Naive thymus-derived CD8-positive, alpha-beta T cell (primary cell): Measurements from ENCODE around the gene ARMH3. TPM values are rescaled to one million over a fixed set of nuclear protein-coding genes. Genes with fewer than 3 reads are reported as not detected.
A peak's percentile ranks its signal among the peaks of the same experiment; 100 is the strongest.

ENCODE experiments used
- ATAC-seq, 2 donors: fragments of 150-1000 bp; cut with Tn5 transposase in 1 of 2; sonication (Bioruptor Pico), chemical (Tn5 transposase) in 1 of 2; 1 replicate in 1 of 2; 2 replicates in 1 of 2; pipeline ENCODE4 v1.10.0; 2021; ENCODE audit warnings: mild to moderate bottlenecking in 2 of 2, moderate library complexity in 2 of 2
- POLR2A ChIA-PET: fragments of 350-600 bp; sonication (Branson Sonifier 250); formaldehyde crosslinking; loops from one replicate; lab custom pipeline; 2021; ENCODE audit warnings: antibody characterized with exemption; lab: Charles Lee
- DNase-seq, 10 donors: peaks; one replicate each; pipeline versions ENCODE4 v3.0.0 to v3.0.0-alpha.2; 2020 to 2022
- H3K27ac Mint-ChIP-seq, 10 donors: one replicate each; pipeline ENCODE4 v1.8.0; 2020 to 2022; ENCODE audit warnings: mild to moderate bottlenecking in 10 of 10, mixed read lengths in 10 of 10, moderate library complexity in 4 of 10, inconsistent platforms in 1 of 10
- H3K27me3 Mint-ChIP-seq, 5 donors: one replicate each; pipeline ENCODE4 v1.8.0; 2021 to 2022; ENCODE audit warnings: mixed read lengths in 5 of 5
- H3K36me3 Mint-ChIP-seq, 3 donors: one replicate each; pipeline ENCODE4 v1.8.0; 2020 to 2022; ENCODE audit warnings: mixed read lengths in 3 of 3, mild to moderate bottlenecking in 2 of 3, inconsistent platforms in 1 of 3
- H3K4me1 Mint-ChIP-seq, 4 donors: one replicate each; pipeline ENCODE4 v1.8.0; 2021 to 2022; ENCODE audit warnings: mixed read lengths in 4 of 4
- H3K4me3 Mint-ChIP-seq, 10 donors: one replicate each; pipeline ENCODE4 v1.8.0; 2020 to 2022; ENCODE audit warnings: mild to moderate bottlenecking in 10 of 10, mixed read lengths in 10 of 10, moderate library complexity in 6 of 10, inconsistent platforms in 1 of 10
- H3K9me3 Mint-ChIP-seq, 9 donors: one replicate each; pipeline ENCODE4 v1.8.0; 2020 to 2022; ENCODE audit warnings: mixed read lengths in 9 of 9, mild to moderate bottlenecking in 3 of 9, inconsistent platforms in 1 of 9, moderate library complexity in 1 of 9
- polyA plus RNA-seq, 3 donors: library from polyadenylated mRNA; unstranded; fragments of 300-500 nt; fragmentation: Illumina TruSeq; gene quantifications; one replicate each; pipeline ENCODE4 v1.2.3, GENCODE V29; 2021
- total RNA-seq, 8 experiments: library from RNA in 2 of 8; stranded (reverse) in 2 of 8; gene quantifications; one replicate each; pipeline ENCODE4 v1.2.3 and lab custom pipeline; 2021 to 2026

ARMH3 gene, protein sequence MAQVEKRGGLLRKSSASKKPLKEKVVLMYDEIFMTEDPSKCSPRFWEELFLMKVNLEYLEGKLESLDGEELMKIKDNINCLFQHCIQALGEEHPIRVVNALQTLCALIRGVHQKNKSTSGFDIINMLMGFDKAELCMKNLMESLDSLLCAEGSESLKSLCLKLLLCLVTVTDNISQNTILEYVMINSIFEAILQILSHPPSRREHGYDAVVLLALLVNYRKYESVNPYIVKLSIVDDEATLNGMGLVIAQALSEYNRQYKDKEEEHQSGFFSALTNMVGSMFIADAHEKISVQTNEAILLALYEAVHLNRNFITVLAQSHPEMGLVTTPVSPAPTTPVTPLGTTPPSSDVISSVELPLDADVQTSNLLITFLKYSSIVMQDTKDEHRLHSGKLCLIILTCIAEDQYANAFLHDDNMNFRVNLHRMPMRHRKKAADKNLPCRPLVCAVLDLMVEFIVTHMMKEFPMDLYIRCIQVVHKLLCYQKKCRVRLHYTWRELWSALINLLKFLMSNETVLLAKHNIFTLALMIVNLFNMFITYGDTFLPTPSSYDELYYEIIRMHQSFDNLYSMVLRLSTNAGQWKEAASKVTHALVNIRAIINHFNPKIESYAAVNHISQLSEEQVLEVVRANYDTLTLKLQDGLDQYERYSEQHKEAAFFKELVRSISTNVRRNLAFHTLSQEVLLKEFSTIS
- total RNA-seq (10 to 100 TPM; 29.9 to 30.2 TPM), polyA plus RNA-seq (10 to 100 TPM; 19.9 to 23.1 (median 21.7) TPM), total RNA-seq (lab: John Stamatoyannopoulos, UW) (21.5 to 39.1 (median 34.3) reads per million in 6 experiments)

GRCh38 chr10:102055647-102056419 lies at the start of gene ARMH3:
Gene ARMH3 (minus strand): TSS chr10:102056173. CDS start chr10:102040114, 16,059 bp downstream.
- POLR2A ChIA-PET, result interaction anchor here (0.5 to 2.5 kb wide), 13 partner anchors 11 to 449 kb away, joined by 3 to 25 read pairs (median 4); partner anchors contain the start of genes HPS6, LDB1, OGA and SUFU
- H3K27me3 Mint-ChIP-seq, result no peaks in the 10 kb centered on the region
- peaks cover 0 to 3% (median 0%) of the 10 kb centered on the region in 3 donors for H3K36me3 Mint-ChIP-seq
- H3K4me3 Mint-ChIP-seq, result peak within 1 kb of the TSS; percentile 90 to 99 (median 96)
- DNase-seq (peak; percentile 72 to 93 (median 86)), ATAC-seq (peak; percentile 93 to 98)
- H3K4me1 Mint-ChIP-seq, result peaks cover 18 to 49% (median 46%) of the 10 kb centered on the region in 4 donors
- H3K27ac Mint-ChIP-seq, result peak within 1 kb of the TSS; percentile 87 to 98 (median 97)
- no peaks in the 10 kb centered on the region for H3K9me3 Mint-ChIP-seq

DNA sequence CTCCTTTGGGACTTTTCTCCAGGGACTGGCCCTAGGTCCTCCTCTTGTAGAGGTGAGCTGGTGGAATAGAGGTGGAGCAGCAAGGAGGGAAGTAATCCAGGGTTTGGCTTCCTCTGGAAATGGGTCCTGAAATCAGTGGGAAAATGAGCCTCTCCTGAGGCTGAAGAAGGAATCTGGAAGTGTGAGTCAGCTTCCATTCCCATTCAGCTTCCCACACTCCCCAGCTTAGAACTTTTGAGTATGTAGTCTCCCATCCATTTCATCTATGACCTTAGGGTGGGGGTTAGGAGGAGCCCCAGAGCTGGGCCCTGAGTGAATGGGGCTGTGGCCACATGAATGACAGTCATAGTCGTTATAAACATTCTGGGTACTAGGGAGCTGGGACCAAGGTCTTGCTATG lies 46.4 kb upstream of the ARMH3 start:
- DNase-seq, result no peak

GRCh38 chr10:102101152-102101551 lies 45.2 kb upstream of the ARMH3 start:
- POLR2A ChIA-PET, result interaction anchor here (1.6 kb wide), 1 partner anchor 12 kb away, joined by 4 read pairs; no protein-coding TSS in a partner anchor
- H3K36me3 Mint-ChIP-seq, result peaks cover 0 to 21% (median 3%) of the 10 kb centered on the region in 3 donors
- H3K27me3 Mint-ChIP-seq, result no peaks in the 10 kb centered on the region
- ATAC-seq (no peak), DNase-seq (no peak)
- no peaks in the 10 kb centered on the region for H3K9me3 Mint-ChIP-seq
- H3K4me3 Mint-ChIP-seq, result no peak overlapping the region
- H3K4me1 Mint-ChIP-seq, result peaks cover 11 to 20% (median 19%) of the 10 kb centered on the region in 4 donors
- H3K27ac Mint-ChIP-seq, result no peak overlapping the region

More for the DNA sequence above, 46.4 kb upstream of the ARMH3 start:
- Mint-ChIP-seq H3K27ac (peak overlapping the region in 1 of 10 donors; percentile 43), H3K36me3 (peaks cover 0 to 30% (median 3%) of the 10 kb centered on the region in 3 donors), H3K27me3 (no peaks in the 10 kb centered on the region), H3K9me3 (no peaks in the 10 kb centered on the region), H3K4me3 (no peak overlapping the region), H3K4me1 (peaks cover 14 to 22% (median 21%) of the 10 kb centered on the region in 4 donors)
- no peak for ATAC-seq
- POLR2A ChIA-PET, result interaction anchor here (1.6 to 2.4 kb wide), 2 partner anchors 10 to 12 kb away, joined by 4 to 10 read pairs; no protein-coding TSS in a partner anchor

DNA sequence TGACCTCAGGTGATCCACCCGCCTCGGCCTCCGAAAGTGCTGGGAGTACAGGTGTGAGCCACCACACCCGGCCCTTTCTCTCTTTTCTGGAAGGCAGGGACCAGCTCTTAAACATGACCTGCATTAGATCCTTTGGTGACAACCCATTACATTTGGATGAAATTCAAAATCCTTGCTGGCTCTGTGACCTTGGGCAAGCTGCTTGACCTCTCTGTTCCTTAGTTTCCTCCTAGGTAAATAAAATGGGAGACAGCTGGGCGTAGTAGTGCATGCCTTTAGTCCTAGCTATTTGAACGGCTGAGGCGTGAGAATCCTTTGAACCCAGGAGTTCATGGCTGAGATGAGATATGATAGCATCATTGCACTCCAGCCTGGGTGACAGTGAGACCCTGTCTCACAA lies 40.5 kb upstream of the ARMH3 start:
- H3K36me3 Mint-ChIP-seq, result peaks cover 0 to 12% (median 3%) of the 10 kb centered on the region in 3 donors
- DNase-seq (no peak), ATAC-seq (no peak)
- no peaks in the 10 kb centered on the region for H3K4me1 Mint-ChIP-seq
- no peaks in the 10 kb centered on the region for H3K27me3 Mint-ChIP-seq
- H3K4me3 Mint-ChIP-seq, result no peak overlapping the region
- POLR2A ChIA-PET, result no interaction called here
- no peak overlapping the region for H3K27ac Mint-ChIP-seq
- H3K9me3 Mint-ChIP-seq, result no peaks in the 10 kb centered on the region

DNA sequence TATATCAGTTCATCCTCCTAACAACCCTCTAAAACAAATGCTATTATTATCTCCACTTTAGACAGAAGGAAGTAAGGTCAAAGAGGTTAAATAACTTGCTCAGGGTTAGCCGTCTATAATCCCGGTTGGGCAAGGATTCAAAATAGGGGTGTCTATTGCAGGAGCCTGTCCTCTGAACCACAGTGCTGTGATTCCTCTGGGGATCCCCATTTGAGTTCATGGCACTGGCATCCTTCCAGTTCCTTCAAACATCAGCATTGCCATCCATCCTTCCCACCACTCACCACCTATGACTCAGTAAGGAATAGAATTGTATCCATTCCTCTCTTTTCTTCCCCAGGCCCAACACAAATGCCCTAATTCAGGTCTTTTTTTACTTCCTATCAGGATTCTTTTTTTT lies 34.8 kb upstream of the ARMH3 start:
- no peak overlapping the region for H3K4me3 Mint-ChIP-seq
- no peaks in the 10 kb centered on the region for H3K27me3 Mint-ChIP-seq
- peaks cover 0 to 6% (median 0%) of the 10 kb centered on the region in 4 donors for H3K4me1 Mint-ChIP-seq
- POLR2A ChIA-PET, result no interaction called here
- peaks cover 0 to 3% (median 3%) of the 10 kb centered on the region in 3 donors for H3K36me3 Mint-ChIP-seq
- H3K27ac Mint-ChIP-seq, result no peak overlapping the region
- DNase-seq, result no peak
- no peaks in the 10 kb centered on the region for H3K9me3 Mint-ChIP-seq
- no peak for ATAC-seq

DNA sequence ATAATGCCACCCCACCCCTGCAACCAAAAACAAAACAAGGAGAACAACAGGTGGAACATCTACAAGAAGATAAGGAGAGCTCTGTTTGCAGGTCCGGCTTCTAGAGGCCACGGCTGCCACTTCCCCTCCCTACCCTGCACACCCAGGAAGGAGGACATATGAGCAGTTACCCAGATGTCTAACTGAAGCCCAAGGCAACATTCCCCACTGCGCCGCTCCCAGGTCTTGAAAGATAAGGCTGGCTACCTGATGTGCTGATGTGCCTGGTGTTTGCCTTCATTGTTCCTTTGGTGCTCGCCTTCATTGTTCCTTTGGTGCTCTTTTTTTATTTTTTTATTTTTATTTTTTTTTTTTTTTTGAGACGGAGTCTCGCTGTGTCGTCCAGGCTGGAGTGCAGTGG lies 30.2 kb upstream of the ARMH3 start:
- POLR2A ChIA-PET, result no interaction called here
- Mint-ChIP-seq H3K27me3 (no peaks in the 10 kb centered on the region), H3K4me3 (no peak overlapping the region), H3K27ac (no peak overlapping the region), H3K4me1 (peaks cover 0 to 6% (median 0%) of the 10 kb centered on the region in 4 donors), H3K36me3 (peaks cover 0 to 5% (median 3%) of the 10 kb centered on the region in 3 donors), H3K9me3 (no peaks in the 10 kb centered on the region)
- ATAC-seq (no peak), DNase-seq (no peak)

- no peak for ATAC-seq
- DNase-seq, result no peak
- no peaks in the 10 kb centered on the region for H3K27me3 Mint-ChIP-seq
- H3K4me1 Mint-ChIP-seq, result peaks cover 0 to 4% (median 0%) of the 10 kb centered on the region in 4 donors
- H3K36me3 Mint-ChIP-seq, result peaks cover 0 to 5% (median 3%) of the 10 kb centered on the region in 3 donors
- H3K27ac Mint-ChIP-seq, result no peak overlapping the region
- H3K4me3 Mint-ChIP-seq, result no peak overlapping the region
- no peaks in the 10 kb centered on the region for H3K9me3 Mint-ChIP-seq
- POLR2A ChIA-PET, result no interaction called here
These were observed 29.4 kb upstream of the ARMH3 start for GRCh38 chr10:102085336-102085735.

- no peaks in the 10 kb centered on the region for H3K9me3 Mint-ChIP-seq
- H3K36me3 Mint-ChIP-seq, result peaks cover 0 to 5% (median 0%) of the 10 kb centered on the region in 3 donors
- no peak overlapping the region for H3K4me3 Mint-ChIP-seq
- no peaks in the 10 kb centered on the region for H3K27me3 Mint-ChIP-seq
- H3K4me1 Mint-ChIP-seq, result peaks cover 0 to 3% (median 0%) of the 10 kb centered on the region in 4 donors
- POLR2A ChIA-PET, result interaction anchor here (0.6 to 0.7 kb wide), 4 partner anchors 14 to 626 kb away, joined by 3 to 6 read pairs (median 3); no protein-coding TSS in a partner anchor
- H3K27ac Mint-ChIP-seq, result no peak overlapping the region
- ATAC-seq, result no peak
- DNase-seq, result no peak
These were observed 27.6 kb upstream of the ARMH3 start for GRCh38 chr10:102083541-102083940.

GRCh38 chr10:102072673-102073527 lies 16.9 kb upstream of the ARMH3 start:
- Mint-ChIP-seq H3K36me3 (peaks cover 0 to 4% (median 0%) of the 10 kb centered on the region in 3 donors), H3K27me3 (no peaks in the 10 kb centered on the region), H3K4me3 (no peak overlapping the region), H3K9me3 (no peaks in the 10 kb centered on the region), H3K27ac (peak overlapping the region in 4 of 10 donors; percentile 7 to 42 (median 16)), H3K4me1 (peaks cover 10 to 19% (median 15%) of the 10 kb centered on the region in 4 donors)
- ATAC-seq (peak; percentile 96 to 99), DNase-seq (peak; percentile 57 to 90 (median 74))
- POLR2A ChIA-PET, result interaction anchor here (1.0 kb wide), 1 partner anchor 42 kb away, joined by 3 read pairs; no protein-coding TSS in a partner anchor

DNA sequence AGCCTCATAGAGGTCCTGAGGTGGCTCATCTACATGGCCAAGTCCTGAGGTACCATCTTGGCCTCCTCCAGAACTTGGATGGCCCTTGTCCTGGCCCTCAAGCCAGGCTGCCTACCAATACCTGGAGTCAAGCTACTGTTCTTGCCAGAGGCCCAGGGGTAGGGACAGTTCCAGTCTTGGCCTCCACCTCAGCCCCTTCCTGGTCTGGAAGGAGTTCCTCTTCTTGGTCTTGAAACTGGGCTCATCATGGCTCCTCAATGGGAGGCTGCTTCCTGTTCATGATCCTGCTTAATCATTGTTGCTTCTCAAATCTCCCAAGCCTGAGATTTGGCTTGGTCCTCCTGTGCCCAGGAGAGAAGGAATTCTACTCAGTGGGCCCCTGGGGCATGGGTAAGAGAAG lies 13.1 kb upstream of the ARMH3 start:
- H3K27me3 Mint-ChIP-seq, result no peaks in the 10 kb centered on the region
- POLR2A ChIA-PET, result interaction anchor here (0.6 to 1.0 kb wide), 2 partner anchors 15 to 52 kb away, joined by 3 read pairs; no protein-coding TSS in a partner anchor

DNA sequence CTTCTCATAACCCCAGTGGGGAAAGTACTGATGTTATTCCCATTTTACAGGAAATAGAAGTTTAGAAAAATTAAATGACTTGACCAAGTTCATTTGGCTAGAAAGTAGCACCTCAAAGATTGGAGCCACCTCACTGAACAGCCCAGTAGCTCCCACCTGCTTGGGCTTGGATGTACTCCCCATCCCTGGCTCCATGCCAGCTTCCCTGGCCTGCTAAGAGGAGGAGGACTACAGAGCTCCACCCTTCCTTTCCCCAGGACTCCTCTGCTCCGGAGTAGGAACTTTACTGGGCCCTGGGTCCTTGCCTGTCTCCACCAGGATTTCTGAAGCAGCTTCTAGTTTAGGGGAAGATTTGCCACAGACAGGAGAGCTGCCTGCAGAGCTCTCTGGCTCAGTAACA lies 12.2 kb upstream of the ARMH3 start:
- DNase-seq (no peak), ATAC-seq (no peak)
- Mint-ChIP-seq H3K4me1 (peaks cover 24 to 44% (median 42%) of the 10 kb centered on the region in 4 donors), H3K36me3 (peaks cover 0 to 8% (median 0%) of the 10 kb centered on the region in 3 donors), H3K9me3 (no peaks in the 10 kb centered on the region), H3K27me3 (no peaks in the 10 kb centered on the region), H3K27ac (peak overlapping the region in 6 of 10 donors; percentile 8 to 69 (median 48)), H3K4me3 (no peak overlapping the region)
- POLR2A ChIA-PET, result interaction anchor here (1.0 to 3.9 kb wide), 2 partner anchors 12 to 53 kb away, joined by 3 to 25 read pairs; partner anchors contain the start of gene ARMH3

More for the DNA sequence above, 13.1 kb upstream of the ARMH3 start:
- peaks cover 23 to 42% (median 40%) of the 10 kb centered on the region in 4 donors for H3K4me1 Mint-ChIP-seq
- H3K36me3 Mint-ChIP-seq, result peaks cover 0 to 8% (median 0%) of the 10 kb centered on the region in 3 donors
- H3K9me3 Mint-ChIP-seq, result no peaks in the 10 kb centered on the region
- peak overlapping the region in 5 of 10 donors; percentile 19 to 81 (median 37) for H3K27ac Mint-ChIP-seq
- no peak for DNase-seq
- no peak for ATAC-seq
- H3K4me3 Mint-ChIP-seq, result peak overlapping the region in 1 of 10 donors; percentile 41
